ENCODE measurements around the gene FHOD1.

FHOD1 gene

DNA sequence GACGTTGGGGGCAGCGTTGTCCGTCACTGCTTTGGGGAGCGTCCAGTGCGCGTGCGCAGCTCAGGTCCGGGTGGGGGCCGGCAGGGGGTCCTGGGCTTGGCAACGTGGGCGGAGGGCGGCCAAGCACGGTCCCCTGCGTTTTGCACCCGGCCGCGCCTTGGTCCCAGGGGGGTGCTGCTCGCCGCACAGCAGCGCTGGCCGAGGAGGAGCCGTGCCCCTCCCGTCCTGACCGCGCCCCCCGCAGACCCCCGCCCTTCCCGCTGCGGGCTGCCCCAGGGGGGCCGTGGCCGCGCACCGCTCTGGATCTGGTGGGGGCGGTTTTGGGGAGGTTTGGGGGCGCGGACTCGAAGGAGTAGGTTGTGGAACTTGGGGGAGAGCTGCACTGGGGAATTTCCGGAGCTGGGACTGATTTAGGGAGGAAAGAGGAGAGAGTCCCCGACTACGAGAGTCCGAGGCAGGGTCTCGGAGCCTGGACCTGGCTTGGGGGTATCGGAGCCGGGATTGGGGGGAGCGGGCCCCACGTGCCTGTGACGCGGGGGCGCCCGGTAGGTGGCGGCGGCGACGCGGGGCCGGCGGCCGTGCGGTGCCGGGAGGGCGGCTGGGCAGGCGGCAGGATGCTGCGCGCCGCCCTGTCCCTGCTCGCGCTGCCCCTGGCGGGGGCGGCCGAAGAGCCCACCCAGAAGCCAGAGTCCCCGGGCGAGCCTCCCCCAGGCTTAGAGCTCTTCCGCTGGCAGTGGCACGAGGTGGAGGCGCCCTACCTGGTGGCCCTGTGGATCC, 1.3 kb upstream of the FHOD1 start, which contains the start of gene SLC9A5:
SLC9A5 (plus strand) TSS at position 579 of the 777 bp plus-strand sequence; CDS start at position 615, 36 bp downstream.
- peak in 1 of 2 donors; percentile 32 for DNase-seq

DNA sequence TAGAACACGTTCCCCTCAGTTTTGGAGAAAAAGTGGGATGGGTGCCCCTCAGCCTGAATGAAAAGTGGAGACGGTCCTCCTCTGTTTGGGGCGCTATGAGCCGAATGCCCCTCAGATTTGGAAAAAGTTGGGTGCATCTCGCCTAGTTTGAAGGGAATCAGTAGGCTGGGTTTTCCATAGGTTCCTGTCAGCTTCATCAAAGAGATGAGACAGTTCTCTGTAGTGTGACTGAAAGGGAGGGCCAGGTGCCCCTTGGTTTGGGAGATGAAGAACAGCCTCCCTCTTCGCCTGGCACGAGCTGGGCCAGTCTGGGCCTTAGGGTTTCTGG, 756 bp upstream of the FHOD1 start:
- no peak for DNase-seq

DNA sequence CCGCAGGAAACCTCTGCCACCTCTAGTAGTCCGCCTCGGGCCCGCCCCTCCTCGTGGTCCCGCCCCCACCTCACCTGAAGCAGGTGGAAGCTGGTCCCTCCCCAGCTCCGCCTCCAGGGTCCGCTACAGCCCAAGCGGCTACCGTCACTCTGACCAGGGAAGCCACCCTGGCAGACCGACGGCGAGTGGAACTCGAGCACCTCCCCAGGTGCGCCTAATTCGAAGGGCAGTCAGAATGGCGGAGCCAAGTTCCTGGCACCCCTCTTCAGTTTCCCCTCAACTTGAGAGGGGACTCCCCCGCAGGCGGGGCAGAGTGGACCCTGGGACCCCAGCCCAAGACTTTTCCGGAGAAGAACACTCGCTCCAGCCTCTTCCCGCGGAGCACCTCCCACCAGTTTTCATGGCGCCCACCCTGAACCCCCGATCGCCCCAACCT, 507 bp downstream of the FHOD1 start:
- peak; percentile 27 to 64 for DNase-seq

DNA sequence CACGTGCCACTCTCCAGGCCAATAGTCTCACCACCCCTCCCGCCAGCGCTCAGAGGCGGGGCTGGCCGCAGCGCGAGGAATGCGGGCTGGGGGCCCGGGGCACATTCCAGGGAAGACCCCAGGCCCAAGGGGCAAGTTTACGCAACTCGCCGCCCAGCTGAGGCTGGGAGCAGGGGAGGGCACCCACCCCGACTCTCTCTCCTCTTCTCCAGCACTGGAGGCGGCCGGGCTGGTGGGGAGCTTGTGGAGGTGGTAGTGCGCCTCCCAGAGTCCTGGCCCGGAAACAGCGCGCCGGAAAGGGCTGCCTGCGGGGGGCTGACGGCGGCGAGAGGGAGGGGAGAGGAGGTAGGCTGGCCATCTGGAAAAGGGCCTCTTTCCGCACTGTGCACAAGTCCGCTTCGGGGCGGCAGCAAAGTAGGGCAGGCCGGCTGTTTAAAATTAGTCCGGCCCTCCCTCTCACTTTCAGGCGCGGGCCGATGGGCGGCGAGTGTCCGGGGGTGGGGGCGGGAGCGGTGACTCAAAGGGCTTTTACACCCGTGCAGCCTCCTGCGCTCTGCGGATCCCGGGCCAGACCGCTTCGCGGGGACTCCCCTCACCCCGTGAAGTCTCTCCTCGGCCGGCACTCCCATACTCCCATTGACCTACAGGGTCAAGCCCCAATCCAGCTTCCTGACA, 1.1 kb downstream of the FHOD1 start:
- peak; percentile 32 to 55 for DNase-seq

DNA sequence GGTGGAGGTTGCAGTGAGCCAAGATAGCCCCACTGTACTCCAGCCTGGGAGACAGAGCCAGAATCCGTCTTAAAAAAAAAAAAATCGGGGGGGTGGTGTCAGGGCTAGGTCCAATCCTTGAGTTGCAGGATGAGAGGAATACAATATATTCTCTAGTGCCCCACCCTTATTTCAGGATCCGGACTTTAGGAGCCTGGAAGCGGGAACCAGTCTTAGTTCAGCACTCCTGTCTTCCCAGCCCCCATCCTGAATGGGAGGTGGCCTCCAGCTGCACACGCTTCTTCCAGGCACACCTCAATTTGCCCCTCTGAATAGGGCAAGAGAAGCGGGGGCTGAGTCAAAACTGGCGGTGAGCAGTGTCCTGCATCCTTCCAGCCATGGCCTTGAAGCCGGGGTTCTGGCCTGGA, 1.6 kb downstream of the FHOD1 start:
- DNase-seq: no peak

DNA sequence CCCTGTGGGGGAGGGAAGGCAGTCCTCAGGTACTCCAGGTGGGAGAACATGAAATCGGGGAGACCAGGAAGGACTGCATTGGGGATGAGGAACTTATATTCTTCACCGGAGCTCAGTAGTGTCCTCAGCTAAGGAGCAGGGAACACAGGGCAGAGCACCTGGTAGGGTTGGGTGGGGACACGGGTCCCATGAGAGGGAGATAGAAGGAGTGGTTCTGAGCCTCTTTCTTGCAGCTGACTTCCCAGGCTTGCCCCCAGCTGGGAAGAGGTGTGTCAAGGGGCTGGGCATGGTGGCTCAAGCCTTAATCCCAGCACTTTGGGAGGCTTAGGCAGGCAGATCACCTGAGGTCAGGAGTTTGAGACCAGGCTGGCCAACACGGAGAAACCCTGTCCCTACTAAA, 2.1 kb downstream of the FHOD1 start:
- no peak for DNase-seq

DNA sequence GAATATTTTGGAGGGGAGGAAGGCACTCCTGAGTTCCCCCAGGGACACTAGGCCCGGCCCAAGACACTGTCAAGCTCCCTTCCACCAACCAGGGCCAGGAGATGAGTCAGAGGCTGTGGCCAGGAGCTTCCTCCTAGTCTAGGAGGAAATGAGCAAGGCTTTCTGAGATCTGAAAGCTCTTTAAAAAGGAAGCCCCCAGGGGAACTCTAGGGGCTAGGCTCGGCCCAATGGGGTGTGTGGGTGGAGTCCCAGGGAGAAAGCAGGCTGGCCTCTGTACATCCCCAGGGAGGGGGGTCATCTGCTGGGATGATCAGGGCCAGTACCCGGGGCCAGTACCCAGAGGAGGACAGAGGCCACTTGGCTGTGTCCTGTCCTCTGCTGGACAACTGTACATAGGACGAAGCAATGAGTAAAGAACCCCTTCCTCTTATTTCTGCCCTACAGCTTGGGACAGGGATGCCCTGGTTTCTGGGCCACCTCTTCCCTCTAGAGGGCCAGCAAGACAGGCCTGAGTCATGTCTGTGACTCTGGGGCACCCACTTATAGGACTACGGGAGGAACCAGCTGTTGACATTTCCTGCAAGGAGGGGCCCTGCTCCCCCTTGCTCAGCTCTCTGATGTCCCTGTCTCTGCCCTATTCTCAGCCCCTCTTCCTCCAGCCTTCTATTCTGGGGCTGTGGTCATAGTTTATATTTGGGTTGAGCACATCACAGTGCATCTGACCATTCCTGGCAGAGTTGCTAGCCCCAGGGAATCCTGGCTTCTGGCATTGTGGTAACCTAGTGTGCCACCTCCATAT, 2.7 kb downstream of the FHOD1 start:
- peak; percentile 82 to 85 for DNase-seq

DNA sequence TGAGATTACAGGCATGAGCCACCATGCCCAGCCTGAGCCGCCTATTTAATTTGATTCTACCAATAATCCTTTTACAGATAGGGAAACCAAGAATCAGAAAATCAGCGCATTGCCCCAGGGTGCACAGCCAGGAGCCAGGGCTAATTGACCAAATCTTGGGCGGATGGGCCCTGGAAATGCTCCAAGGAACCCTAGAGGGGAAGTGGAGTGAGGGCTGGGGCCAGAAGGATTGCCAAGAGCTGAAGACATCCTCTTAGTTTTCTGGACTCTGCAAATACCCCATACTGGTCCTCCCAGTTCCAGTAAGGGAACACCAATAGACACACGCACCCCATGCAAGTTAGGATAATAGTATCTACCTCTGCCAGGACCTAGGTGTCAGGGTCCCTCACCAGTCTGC, 3.8 kb downstream of the FHOD1 start:
- no peak for DNase-seq

DNA sequence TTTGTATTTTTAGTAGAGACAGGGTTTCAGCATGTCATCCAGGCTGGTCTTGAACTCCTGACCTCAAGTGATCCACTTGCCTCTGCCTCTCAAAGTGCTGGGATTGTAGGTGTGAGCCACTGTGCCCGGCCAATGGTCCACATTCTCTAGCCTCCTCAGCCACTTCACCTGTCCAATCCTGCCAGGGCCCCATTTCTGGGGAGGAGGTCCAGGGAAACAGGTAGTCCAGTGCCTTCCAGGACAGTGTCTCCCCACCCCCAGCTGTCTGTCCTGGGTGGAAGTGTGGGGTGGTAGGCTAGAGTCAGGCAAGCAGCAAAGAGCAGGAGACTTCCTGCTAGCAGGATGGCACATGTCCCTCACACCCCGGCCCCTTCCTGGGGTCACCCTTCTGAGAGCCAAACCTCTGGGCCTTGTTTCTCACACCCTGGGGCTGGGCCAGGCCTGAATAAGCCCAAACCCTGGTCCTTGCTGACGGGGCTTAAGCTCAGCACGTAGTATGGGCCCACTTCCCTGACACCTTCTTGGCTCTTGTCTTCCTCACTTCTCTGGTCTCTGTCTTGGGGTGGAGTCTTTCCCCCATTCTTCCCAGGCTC, 5.0 kb downstream of the FHOD1 start:
- DNase-seq: no peak

DNA sequence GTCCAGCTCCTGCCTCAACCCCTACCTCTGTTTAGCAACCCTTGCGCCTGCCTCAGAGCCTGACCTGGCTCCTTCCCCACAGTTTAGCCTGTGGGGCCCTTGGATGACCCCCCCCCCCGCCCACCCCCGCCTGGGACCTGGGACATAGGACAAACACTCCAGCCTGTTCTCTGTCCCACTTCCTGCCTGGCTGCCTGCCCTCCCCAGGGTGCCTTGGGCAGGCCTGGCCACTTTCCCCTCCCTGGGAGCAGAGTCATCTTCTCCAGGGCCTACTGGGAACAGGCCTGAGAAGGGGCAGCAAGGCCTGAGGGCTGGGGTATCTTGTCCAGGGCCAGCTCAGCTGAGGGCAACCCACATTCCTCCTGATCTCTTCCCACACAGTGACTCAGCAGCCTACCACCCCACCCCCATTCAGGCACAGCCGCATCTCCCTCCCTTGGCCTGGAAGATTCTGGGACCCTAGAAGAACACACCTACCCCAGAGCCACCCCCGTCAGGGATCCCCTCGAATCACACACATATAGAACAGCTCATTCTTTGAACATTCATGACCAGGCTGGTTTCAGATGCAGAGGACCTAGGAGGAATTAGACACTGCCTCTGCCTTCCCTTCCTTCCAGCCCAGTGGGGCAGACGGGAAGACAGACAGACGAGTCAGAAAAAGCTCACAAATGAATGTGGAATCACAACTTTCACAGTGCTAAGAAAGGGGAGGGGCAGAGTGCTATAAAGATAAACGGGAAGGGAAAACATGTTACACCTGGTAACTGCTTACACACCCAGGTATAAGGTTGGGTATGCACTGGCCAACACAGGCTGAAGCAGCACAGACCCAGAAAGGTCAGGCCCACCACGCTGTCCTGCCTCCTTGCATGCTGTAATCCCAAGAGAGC, 6.0 kb downstream of the FHOD1 start:
- no peak for DNase-seq

DNA sequence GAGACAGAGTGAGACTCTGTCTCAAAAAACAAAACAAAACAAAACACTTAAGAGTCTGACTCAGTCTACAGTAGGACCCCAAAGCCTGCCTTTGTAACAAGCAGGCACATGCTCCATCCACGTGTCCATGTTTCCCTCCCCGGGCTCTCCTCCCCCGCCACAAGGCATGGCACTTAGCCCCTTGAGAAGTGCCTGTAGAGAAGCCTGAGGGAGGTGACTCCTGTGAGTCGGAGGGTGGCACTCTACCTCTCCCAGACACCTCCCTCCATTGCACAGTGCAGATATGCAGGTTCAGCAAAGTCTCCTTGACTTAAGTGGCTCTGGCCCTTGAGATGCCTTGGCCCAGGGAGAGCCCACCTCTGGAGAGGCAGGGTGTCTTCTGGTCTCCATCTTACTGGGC, 6.8 kb downstream of the FHOD1 start:
- DNase-seq: no peak

DNA sequence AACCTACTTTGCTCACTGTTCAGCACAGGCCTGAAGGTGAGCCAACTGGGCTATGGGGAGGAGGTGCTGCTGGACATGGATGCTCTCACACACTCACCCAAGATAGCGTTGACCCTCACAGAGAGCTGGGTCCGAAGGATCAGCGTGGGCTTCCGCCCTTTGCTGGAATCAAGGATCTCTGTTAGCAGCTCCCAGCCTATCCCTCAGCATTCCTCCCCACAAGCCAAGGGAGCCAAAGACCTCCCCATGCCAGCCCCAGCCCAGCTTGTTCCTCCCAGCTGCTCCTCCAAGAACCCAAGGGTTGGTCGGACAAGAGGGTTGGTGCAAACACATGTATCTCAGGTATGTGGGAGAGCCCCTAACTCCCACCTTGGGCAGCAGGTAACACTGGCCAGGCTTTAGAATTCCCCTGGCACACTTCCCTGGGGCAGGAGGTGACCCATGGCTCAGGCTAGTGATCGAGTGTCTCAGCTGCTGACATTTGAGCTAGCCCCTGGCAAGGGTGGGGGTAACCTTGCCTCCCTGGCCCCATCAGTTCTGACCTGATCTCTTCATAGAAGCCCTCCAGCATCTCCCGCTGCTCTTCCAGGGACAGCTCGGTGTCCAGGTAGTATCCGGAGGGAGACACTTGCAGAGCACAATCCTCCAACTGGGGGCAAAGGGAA, 8.3 kb downstream of the FHOD1 start:
- DNase-seq: no peak

DNA sequence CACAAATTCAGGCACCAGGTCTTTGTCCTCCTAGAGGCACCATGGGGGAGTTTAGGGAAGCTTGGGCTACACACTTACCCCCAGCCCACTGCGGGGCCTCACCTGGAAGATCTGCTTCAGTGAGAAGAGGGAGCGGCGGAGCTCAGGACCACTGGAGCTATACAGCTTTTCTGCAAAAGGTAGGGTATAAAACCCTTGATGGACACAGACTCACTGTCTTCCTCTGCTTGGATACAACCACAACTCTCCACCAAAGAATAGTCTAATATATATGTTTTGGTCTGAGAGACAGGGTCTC, 9.1 kb downstream of the FHOD1 start:
- no peak for DNase-seq

DNA sequence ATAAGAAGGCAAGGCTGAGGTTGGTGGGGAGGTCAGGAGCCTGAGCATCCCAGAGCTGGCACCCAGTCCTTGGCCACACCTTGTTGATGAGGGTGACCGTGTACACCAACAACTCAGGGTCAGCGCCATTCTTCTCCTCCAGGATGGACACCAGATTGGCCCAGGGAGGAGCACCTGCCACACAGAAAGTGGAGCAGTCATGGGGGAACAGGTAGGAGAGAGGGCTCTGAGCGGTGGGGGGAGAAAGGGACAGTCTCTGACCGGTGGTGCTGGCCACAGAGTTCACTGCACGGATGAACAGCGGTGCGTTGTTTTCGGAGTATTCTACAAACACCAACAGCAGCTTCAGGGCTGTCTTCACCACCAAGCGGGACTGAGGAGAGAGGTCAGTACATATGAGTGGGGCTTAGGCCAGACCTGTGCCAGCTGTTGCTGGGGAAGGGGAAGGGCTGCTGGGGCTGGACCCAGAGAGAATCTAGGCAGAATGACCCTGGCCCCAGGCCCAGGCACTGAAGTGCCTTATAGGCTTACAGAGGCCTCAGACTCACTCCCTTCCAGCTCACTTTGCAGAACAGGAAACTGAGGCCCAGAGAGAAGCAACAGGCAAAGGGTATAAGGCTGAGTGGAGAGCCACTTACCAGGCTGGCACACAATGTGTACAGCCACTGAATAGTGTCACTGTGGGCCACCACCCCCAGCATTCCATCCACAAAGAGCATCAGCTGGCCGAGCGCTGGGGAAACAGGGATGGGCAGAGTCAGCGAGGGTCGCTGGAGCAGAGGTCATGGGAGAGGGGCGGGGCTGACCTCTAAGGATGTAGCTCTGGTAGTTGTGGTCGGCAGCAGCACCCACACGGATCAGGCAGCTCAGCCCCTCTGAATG, 9.6 kb downstream of the FHOD1 start:
- no peak for DNase-seq

DNA sequence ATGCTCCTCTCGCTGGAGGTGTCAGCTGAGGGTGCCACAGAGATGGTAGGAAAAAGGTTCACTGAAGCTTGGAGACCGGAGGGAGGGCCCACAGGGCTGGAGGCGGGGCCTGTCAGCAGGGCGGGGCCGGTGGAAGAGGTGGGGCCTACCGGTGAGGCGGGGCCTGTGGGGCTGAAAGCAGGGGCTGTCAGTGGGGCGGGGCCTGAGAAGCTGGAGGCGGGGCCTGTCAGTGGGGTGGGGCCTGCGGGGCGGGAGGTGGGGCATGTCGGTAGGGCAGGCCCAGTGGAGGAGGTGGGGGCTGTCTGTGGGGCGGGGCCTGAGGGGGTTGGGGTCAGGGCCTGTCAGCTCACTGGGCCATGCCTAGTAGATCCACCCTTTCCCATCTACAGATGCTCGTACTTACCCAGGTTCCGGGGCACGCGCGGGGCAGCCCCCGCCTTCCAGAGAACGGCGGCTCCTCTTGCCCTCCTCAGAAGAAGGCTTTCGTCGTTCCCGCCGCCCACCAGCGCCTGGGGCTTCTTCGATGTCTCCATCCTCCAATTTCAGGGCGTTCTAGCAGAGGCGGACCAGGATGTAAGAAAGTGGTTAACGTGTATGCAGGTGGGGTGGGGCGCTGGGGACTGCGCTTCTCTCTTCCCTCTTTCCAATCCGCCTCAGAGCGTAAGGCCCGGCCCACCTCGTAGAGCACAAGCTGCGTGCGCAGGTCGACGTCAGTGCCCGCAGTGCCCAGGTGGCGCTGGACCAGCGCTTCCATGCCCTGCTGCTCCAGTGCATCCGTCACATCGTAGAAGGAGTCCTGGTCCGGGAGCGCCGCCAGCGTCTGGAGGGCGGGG, 10.5 kb downstream of the FHOD1 start:
- peak; percentile 69 to 87 for DNase-seq

DNA sequence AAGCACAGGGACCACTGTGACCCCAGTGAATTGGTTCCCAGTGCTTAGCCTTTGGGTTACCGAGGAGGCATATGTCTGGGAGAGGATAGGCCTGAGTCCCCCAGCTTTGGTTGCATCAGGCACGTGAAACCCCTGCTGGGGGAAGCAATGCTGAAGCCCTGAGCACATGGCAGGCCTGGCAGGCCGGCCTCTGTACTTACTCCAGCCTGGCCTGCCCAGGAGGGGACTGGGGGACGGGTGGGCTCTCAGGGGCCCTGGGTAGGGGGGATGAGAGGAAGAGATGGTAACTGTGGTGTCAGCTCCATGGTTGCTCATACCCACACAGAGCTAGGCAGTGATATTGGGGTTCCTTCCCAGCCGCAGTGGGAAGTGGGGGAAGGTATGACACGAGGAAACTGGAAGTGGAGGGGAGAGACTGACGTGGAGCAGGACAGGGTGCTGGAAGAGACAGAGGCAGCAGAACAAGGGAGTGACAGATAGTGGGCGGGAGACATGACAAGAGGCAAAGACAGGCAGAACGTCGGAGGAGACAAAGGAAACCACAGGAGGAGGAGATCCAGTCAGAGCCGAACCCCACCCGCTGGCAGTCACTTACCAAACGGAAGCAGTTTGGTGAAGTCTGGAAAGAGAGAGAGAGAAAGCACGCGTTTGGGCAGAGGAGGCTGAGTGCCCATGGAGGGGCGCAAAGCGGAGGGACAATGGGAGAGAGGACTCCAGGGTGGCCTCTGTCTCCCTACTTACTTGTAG, 11.3 kb downstream of the FHOD1 start:
- peak; percentile 28 to 77 for DNase-seq

DNA sequence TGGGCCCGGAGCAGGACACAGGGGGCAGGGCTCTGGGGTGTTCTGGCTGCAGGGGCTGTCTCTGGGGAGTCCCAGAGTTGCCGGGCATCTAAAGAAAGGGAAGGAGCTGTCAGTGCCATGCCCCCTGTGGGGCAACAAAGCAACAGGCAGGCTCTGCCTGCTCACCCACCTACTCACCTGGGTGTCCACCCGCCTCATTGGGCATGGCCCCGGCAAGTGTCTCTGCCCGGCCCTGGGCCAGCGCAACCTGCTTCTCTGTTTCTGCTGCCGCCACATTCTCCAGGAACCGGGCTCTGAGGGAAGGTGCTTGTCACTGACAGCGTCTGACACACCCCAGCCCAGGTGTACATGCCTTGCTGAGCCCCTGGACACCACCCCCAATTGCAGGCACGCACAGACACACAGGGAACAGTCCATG, 13.1 kb downstream of the FHOD1 start:
- DNase-seq: no peak

DNA sequence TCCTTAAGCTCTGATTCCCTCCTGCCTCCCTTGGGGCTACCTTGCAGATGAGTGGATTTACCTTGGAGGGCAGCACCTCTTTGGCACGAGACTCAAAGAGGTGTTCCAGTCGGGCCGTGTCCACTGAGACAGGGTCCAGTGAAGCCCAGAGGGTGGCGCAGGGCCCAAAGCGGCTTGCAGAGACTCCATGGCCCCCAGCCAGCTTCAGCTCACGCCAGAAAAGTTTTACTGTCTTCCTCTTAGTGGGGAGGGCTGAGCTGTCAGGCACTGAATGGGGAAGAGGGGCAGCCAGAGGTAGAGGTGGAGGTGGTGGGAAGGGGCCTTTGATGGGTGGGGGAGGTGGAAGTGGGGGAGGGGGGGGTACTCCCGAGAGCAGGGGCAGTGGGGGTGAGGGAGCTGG, 13.7 kb downstream of the FHOD1 start:
- DNase-seq: no peak

Measured in CD4-positive, alpha-beta T cell treated with Interferon alpha-2 for 1 hour (primary cell).